Breast epithelium (tissue), 4 donors: Measurements from ENCODE around the gene ENAH. TPM values are rescaled to one million over a fixed set of nuclear protein-coding genes. Genes with fewer than 3 reads are reported as not detected.

Experiments used
- DNase-seq, 2 donors: peaks; one replicate each; pipeline ENCODE4 v3.0.0-alpha.2; 2019; ENCODE audit warnings: low spot score in 2 of 2
- H3K27ac ChIP-seq, 2 donors: fragments of 200-600 bp; sonication (generic) in 1 of 2; one replicate each; pipeline ENCODE4 v1.5.1; 2016 to 2019; ENCODE audit warnings: mild to moderate bottlenecking in 1 of 2
- H3K27me3 ChIP-seq, 2 donors: fragments of 200-600 bp; sonication (generic) in 1 of 2; one replicate each; pipeline versions ENCODE4 v1.5.1 to v1.6.0; 2017 to 2019; ENCODE audit warnings: control low read depth in 1 of 2, mild to moderate bottlenecking in 1 of 2
- H3K36me3 ChIP-seq: fragments of 200-600 bp; one replicate; pipeline ENCODE4 v1.5.1; 2019
- H3K4me1 ChIP-seq, 2 donors: fragments of 200-600 bp; sonication (generic); one replicate each; pipeline ENCODE4 v1.5.1; 2016 to 2019; ENCODE audit warnings: control low read depth in 1 of 2
- H3K4me3 ChIP-seq, 3 donors: fragments of 200-600 bp; sonication (generic); 1 replicate in 2 of 3; 2 replicates in 1 of 3; pipeline ENCODE4 v1.5.1; 2016 to 2019; ENCODE audit warnings: mild to moderate bottlenecking in 3 of 3, moderate library complexity in 2 of 3
- H3K9me3 ChIP-seq, 2 donors: fragments of 200-600 bp; sonication (generic) in 1 of 2; one replicate each; pipeline ENCODE4 v1.5.1; 2016 to 2019; ENCODE audit warnings: control low read depth in 1 of 2
- CTCF ChIP-seq, 3 donors: fragments of 450-650 bp; IDR thresholded peaks; one replicate each; pipeline ENCODE4 v1.5.1; 2016 to 2017; ENCODE audit warnings: antibody characterized with exemption in 3 of 3, mild to moderate bottlenecking in 3 of 3, moderate library complexity in 3 of 3
- POLR2A ChIP-seq: fragments of 450-650 bp; IDR thresholded peaks from one replicate; pipeline ENCODE4 v1.6.1; 2016; ENCODE audit warnings: antibody characterized with exemption, mild to moderate bottlenecking, moderate library complexity
- POLR2AphosphoS5 ChIP-seq, 3 donors: sonication (generic); formaldehyde crosslinking; IDR thresholded peaks; one replicate each; pipeline ENCODE4 v1.6.1; 2017; ENCODE audit warnings: antibody characterized with exemption in 3 of 3
- intact Hi-C: fragments of 100-400 bp; cut with DNase I; formaldehyde crosslinking; loops from one replicate; pipeline ENCODE4 v1.15.1; 2023; ENCODE audit warnings: low total_unique reads
- total RNA-seq, 3 donors: library from RNA; depleted of rRNA; stranded (reverse); fragments of >200 nt; gene quantifications; one replicate each; pipeline ENCODE4 v1.1.0, GENCODE V29; 2016

The ENAH gene
- total RNA-seq, 3 donors from 2014 or later, result 36.2 to 62.9 (median 48.2) TPM

GRCh38 chr1:225539069-225539468 is 113.9 kb downstream of the ENAH start:
- no peak overlapping the region for H3K27ac ChIP-seq
- H3K4me3 ChIP-seq, result no peak overlapping the region
- intact Hi-C loops, result no loop called here
- H3K27me3 ChIP-seq, result no peaks in the 10 kb centered on the region
- H3K4me1 ChIP-seq, result no peaks in the 10 kb centered on the region
- H3K9me3 ChIP-seq, result no peaks in the 10 kb centered on the region
- TF ChIP-seq POLR2A (no peak), CTCF (IDR thresholded peaks at IDR 0.05) (no peak), POLR2AphosphoS5 (IDR thresholded peaks at IDR 0.05) (no peak)
- DNase-seq, result no peak
- H3K36me3 ChIP-seq, result no peaks in the 10 kb centered on the region

GRCh38 chr1:225537554-225538251 is 115.2 kb downstream of the ENAH start:
- H3K27me3 ChIP-seq, result no peaks in the 10 kb centered on the region
- TF ChIP-seq POLR2A, result no peak
- no peak for TF ChIP-seq POLR2AphosphoS5 (IDR thresholded peaks at IDR 0.05)
- TF ChIP-seq CTCF (IDR thresholded peaks at IDR 0.05), result no peak
- no peaks in the 10 kb centered on the region for H3K9me3 ChIP-seq
- H3K36me3 ChIP-seq, result no peaks in the 10 kb centered on the region
- no peak overlapping the region for H3K27ac ChIP-seq
- intact Hi-C loops, result no loop called here
- DNase-seq, result no peak
- H3K4me3 ChIP-seq, result no peak overlapping the region
- no peaks in the 10 kb centered on the region for H3K4me1 ChIP-seq

GRCh38 chr1:225535280-225535679 is 117.6 kb downstream of the ENAH start:
- intact Hi-C loops, result no loop called here
- Histone ChIP-seq H3K4me3 (no peak overlapping the region), H3K27ac (no peak overlapping the region), H3K27me3 (no peaks in the 10 kb centered on the region), H3K9me3 (no peaks in the 10 kb centered on the region), H3K36me3 (no peaks in the 10 kb centered on the region), H3K4me1 (no peaks in the 10 kb centered on the region)
- TF ChIP-seq POLR2A (no peak), CTCF (IDR thresholded peaks at IDR 0.05) (no peak), POLR2AphosphoS5 (IDR thresholded peaks at IDR 0.05) (no peak)
- no peak for DNase-seq

GRCh38 chr1:225534772-225535171 is 118.2 kb downstream of the ENAH start:
- H3K27me3 ChIP-seq, result no peaks in the 10 kb centered on the region
- no peak overlapping the region for H3K27ac ChIP-seq
- intact Hi-C loops, result no loop called here
- no peak for DNase-seq
- H3K4me3 ChIP-seq, result no peak overlapping the region
- H3K4me1 ChIP-seq, result no peaks in the 10 kb centered on the region
- no peaks in the 10 kb centered on the region for H3K36me3 ChIP-seq
- no peaks in the 10 kb centered on the region for H3K9me3 ChIP-seq
- no peak for TF ChIP-seq POLR2A
- TF ChIP-seq CTCF (IDR thresholded peaks at IDR 0.05), result no peak
- no peak for TF ChIP-seq POLR2AphosphoS5 (IDR thresholded peaks at IDR 0.05)

- no peak for DNase-seq
- Histone ChIP-seq H3K36me3 (no peaks in the 10 kb centered on the region), H3K27ac (no peak overlapping the region), H3K4me1 (no peaks in the 10 kb centered on the region), H3K9me3 (no peaks in the 10 kb centered on the region), H3K27me3 (no peaks in the 10 kb centered on the region), H3K4me3 (no peak overlapping the region)
- intact Hi-C loops, result no loop called here
- TF ChIP-seq POLR2A (no peak), POLR2AphosphoS5 (IDR thresholded peaks at IDR 0.05) (no peak), CTCF (IDR thresholded peaks at IDR 0.05) (no peak)
These were observed 118.8 kb downstream of the ENAH start for GRCh38 chr1:225534135-225534534.
